HG03108 (cell line): ENCODE measurements around the gene GOLGA3.
"Not testable (repeated sequence)": the region's sequence is repeated elsewhere in the genome, so short reads cannot be mapped to it uniquely, and the experiment has no call there.

ENCODE experiments used
- ATAC-seq: cut with Tn5 transposase; IDR thresholded peaks from one replicate; pipeline ENCODE4 v1.9.1; 2021; ENCODE audit warnings: moderate library complexity; ENCODE audit not compliant: unreplicated experiment

The GOLGA3 gene

GRCh38 chr12:132759359-132759758, 69.3 kb downstream of the GOLGA3 start:
- ATAC-seq = no peak

GRCh38 chr12:132758825-132759224, 69.8 kb downstream of the GOLGA3 start:
- ATAC-seq = not testable (repeated sequence)

GRCh38 chr12:132754160-132754932, 74.3 kb downstream of the GOLGA3 start:
- ATAC-seq = no peak

GRCh38 chr12:132753670-132754069, 75.0 kb downstream of the GOLGA3 start:
- not testable (repeated sequence) for ATAC-seq

GRCh38 chr12:132748319-132748718, 80.3 kb downstream of the GOLGA3 start:
- no peak for ATAC-seq

- ATAC-seq = no peak
Observed at GRCh38 chr12:132747896-132748295, 80.8 kb downstream of the GOLGA3 start.

GRCh38 chr12:132747395-132747794, 81.3 kb downstream of the GOLGA3 start:
- no peak for ATAC-seq

GRCh38 chr12:132746613-132747012, 82.1 kb downstream of the GOLGA3 start:
- ATAC-seq = no peak

GRCh38 chr12:132743831-132744230, 84.8 kb downstream of the GOLGA3 start:
- no peak for ATAC-seq

GRCh38 chr12:132741620-132742019, 87.0 kb downstream of the GOLGA3 start:
- ATAC-seq = no peak

- ATAC-seq = no peak
Observed at GRCh38 chr12:132740652-132741051, 88.0 kb downstream of the GOLGA3 start.

GRCh38 chr12:132740313-132740646, 88.4 kb downstream of the GOLGA3 start:
- ATAC-seq = no peak

- ATAC-seq = no peak
Observed at GRCh38 chr12:132739600-132740312, 88.9 kb downstream of the GOLGA3 start.

GRCh38 chr12:132736913-132737312, 91.8 kb downstream of the GOLGA3 start:
- no peak for ATAC-seq

GRCh38 chr12:132736378-132736777, 92.3 kb downstream of the GOLGA3 start:
- ATAC-seq = no peak

GRCh38 chr12:132735496-132735895, 93.2 kb downstream of the GOLGA3 start:
- no peak for ATAC-seq

- no peak for ATAC-seq
Observed at GRCh38 chr12:132734206-132734605, 94.5 kb downstream of the GOLGA3 start.

GRCh38 chr12:132731574-132731973, 97.1 kb downstream of the GOLGA3 start:
- ATAC-seq = no peak

- no peak for ATAC-seq
Observed at GRCh38 chr12:132730353-132730752, 98.3 kb downstream of the GOLGA3 start.

GRCh38 chr12:132729541-132730320, 98.9 kb downstream of the GOLGA3 start:
- ATAC-seq = no peak

GRCh38 chr12:132728502-132728901, 100.2 kb downstream of the GOLGA3 start:
- no peak for ATAC-seq
